Body of pancreas (tissue), 4 donors: Measurements from ENCODE around the gene AGAP1.

Experiments
- POLR2A ChIP-seq, 3 donors: fragments of 450-650 bp; IDR thresholded peaks; one replicate each; pipeline ENCODE4 v1.6.1; 2016; ENCODE audit warnings: antibody characterized with exemption in 3 of 3, mild to moderate bottlenecking in 2 of 3
- TF ChIP-seq, protein P1 (sequence below), 7 experiments: fragments of 450-650 bp in 4 of 7; fragments of 200-600 bp in 3 of 7; sonication (generic) in 3 of 7; IDR thresholded peaks; one replicate each; pipeline ENCODE4 v1.5.1; 2016 to 2019; ENCODE audit warnings: antibody characterized with exemption in 7 of 7

DNA sequence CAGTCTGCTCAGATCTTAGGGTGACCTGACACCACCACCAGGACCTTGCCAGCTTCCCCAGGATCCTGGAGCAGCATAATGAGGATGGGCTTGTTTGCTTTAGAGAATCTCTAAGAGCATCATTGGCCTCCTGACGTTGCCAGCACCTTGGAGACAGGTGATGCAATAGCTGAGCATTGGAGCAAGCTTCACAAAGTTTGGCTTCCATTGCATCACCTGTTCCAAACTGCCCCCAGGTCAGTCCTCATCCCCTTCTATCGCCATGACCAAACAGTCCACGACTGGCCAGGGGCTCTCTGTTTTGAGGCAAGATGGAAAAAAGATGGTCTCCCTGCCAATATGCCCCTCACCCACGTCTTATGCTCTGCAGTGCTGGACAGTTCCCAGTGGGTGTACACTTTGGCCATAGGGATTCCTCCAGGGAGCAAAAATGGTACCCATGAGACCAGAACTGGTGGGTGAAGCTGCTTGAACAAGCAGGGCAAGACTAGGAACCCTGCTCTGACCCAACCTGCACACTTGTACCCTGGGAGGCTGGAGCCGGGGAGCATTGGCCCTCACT, 22.6 kb upstream of the AGAP1 start:
- TF ChIP-seq, protein P1, sequence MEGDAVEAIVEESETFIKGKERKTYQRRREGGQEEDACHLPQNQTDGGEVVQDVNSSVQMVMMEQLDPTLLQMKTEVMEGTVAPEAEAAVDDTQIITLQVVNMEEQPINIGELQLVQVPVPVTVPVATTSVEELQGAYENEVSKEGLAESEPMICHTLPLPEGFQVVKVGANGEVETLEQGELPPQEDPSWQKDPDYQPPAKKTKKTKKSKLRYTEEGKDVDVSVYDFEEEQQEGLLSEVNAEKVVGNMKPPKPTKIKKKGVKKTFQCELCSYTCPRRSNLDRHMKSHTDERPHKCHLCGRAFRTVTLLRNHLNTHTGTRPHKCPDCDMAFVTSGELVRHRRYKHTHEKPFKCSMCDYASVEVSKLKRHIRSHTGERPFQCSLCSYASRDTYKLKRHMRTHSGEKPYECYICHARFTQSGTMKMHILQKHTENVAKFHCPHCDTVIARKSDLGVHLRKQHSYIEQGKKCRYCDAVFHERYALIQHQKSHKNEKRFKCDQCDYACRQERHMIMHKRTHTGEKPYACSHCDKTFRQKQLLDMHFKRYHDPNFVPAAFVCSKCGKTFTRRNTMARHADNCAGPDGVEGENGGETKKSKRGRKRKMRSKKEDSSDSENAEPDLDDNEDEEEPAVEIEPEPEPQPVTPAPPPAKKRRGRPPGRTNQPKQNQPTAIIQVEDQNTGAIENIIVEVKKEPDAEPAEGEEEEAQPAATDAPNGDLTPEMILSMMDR (IDR thresholded peaks at IDR 0.05) = no peak
- TF ChIP-seq POLR2A (IDR thresholded peaks at IDR 0.05) = no peak
